Measurements from ENCODE around the gene CHRNB4. TPM values are rescaled to one million over a fixed set of nuclear protein-coding genes. Genes with fewer than 3 reads are reported as not detected.

Gene CHRNB4
- total RNA-seq, 1 donor from 2014 or later, result not detected

DNA sequence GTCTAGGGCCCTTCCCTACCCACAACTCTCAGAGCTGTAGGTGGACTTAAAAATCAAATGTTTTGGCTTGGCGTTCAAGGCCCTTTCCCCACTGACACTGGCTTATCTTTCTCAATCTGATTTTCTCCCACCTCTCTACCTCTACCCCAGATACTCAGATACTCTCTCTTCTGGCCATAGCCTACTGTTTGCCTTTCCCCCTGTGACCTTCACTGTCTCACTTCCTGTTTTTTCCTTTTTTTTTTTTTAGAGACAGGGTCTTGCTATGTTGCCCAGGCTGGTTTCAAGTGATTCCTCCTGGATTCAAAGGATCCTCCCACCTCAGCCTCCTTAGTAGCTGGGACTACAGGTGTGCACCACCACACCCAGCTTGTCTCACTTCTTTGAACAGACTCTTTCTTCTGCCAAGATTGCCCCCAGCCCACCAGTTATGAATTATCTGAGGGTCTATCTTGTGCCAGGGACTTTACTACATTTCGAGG lies 4.6 kb downstream of the CHRNB4 start:
- ChIA-PET CTCF (no interaction called here), POLR2A (no interaction called here)
- ATAC-seq (ENCODE audit: low read depth) (no peak), DNase-seq (no peak)
- no peak overlapping the region for H3K4me3 Mint-ChIP-seq
- intact Hi-C loops (cut with micrococcal nuclease), result no loop called here
- H3K27me3 Mint-ChIP-seq, result peaks cover 6% of the 10 kb centered on the region
- no peak for TF ChIP-seq CTCF (IDR thresholded peaks at IDR 0.05)
- peaks cover 8% of the 10 kb centered on the region for H3K9me3 Mint-ChIP-seq
- no peak overlapping the region for H3K27ac Mint-ChIP-seq
- no peaks in the 10 kb centered on the region for H3K36me3 Mint-ChIP-seq (ENCODE audit: low read depth)
- H3K4me1 Mint-ChIP-seq, result peaks cover 6% of the 10 kb centered on the region

DNA sequence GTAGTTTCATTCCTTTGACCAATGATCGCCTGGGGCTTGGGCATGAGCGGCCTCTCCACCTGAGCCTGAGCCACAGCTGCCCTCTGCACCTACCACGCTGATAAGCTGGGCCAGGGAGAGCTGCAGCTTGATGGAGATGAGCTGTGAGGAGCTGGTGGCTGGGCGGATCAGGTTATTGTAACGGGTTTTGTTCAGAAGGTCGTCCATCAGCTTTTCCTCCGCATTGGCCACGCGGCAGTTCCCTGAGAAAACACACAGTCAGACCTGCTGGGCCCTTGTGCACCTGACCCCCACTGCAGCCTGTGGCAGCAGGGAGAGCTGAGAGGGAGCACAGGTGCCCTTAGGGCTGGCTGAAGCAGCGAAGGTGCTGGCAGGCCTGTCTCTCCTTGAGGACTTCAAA lies 5.7 kb downstream of the CHRNB4 start:
- Mint-ChIP-seq H3K36me3 (ENCODE audit: low read depth) (no peaks in the 10 kb centered on the region), H3K9me3 (peaks cover 8% of the 10 kb centered on the region), H3K4me1 (no peaks in the 10 kb centered on the region), H3K27ac (no peak overlapping the region), H3K4me3 (no peak overlapping the region), H3K27me3 (peaks cover 3% of the 10 kb centered on the region)
- ChIA-PET POLR2A (no interaction called here), CTCF (no interaction called here)
- ATAC-seq (ENCODE audit: low read depth) (no peak), DNase-seq (no peak)
- intact Hi-C loops (cut with micrococcal nuclease), result no loop called here
- TF ChIP-seq CTCF (IDR thresholded peaks at IDR 0.05), result no peak

- peaks cover 8% of the 10 kb centered on the region for H3K9me3 Mint-ChIP-seq
- H3K27me3 Mint-ChIP-seq, result peaks cover 6% of the 10 kb centered on the region
- H3K4me1 Mint-ChIP-seq, result no peaks in the 10 kb centered on the region
- ChIA-PET CTCF (no interaction called here), POLR2A (no interaction called here)
- ATAC-seq (ENCODE audit: low read depth) (no peak), DNase-seq (no peak)
- no peak for TF ChIP-seq CTCF (IDR thresholded peaks at IDR 0.05)
- no peaks in the 10 kb centered on the region for H3K36me3 Mint-ChIP-seq (ENCODE audit: low read depth)
- H3K27ac Mint-ChIP-seq, result no peak overlapping the region
- no peak overlapping the region for H3K4me3 Mint-ChIP-seq
- intact Hi-C loops (cut with micrococcal nuclease), result no loop called here
Observed at GRCh38 chr15:78634210-78635145, 6.5 kb downstream of the CHRNB4 start.

- intact Hi-C loops (cut with micrococcal nuclease), result no loop called here
- POLR2A ChIA-PET, result interaction anchor here (0.9 kb wide), 1 partner anchor 93 kb away, joined by 4 read pairs; no protein-coding TSS in a partner anchor
- H3K4me1 Mint-ChIP-seq, result no peaks in the 10 kb centered on the region
- TF ChIP-seq CTCF (IDR thresholded peaks at IDR 0.05), result no peak
- no peak for DNase-seq
- H3K4me3 Mint-ChIP-seq, result no peak overlapping the region
- no peaks in the 10 kb centered on the region for H3K36me3 Mint-ChIP-seq (ENCODE audit: low read depth)
- CTCF ChIA-PET, result no interaction called here
- no peak for ATAC-seq (ENCODE audit: low read depth)
- H3K27me3 Mint-ChIP-seq, result peaks cover 13% of the 10 kb centered on the region
- peaks cover 8% of the 10 kb centered on the region for H3K9me3 Mint-ChIP-seq
- H3K27ac Mint-ChIP-seq, result no peak overlapping the region
Observed at GRCh38 chr15:78633348-78633747, 7.7 kb downstream of the CHRNB4 start.

GRCh38 chr15:78630886-78631633 lies 9.9 kb downstream of the CHRNB4 start:
- TF ChIP-seq CTCF (IDR thresholded peaks at IDR 0.05), result no peak
- H3K9me3 Mint-ChIP-seq, result peaks cover 8% of the 10 kb centered on the region
- no peaks in the 10 kb centered on the region for H3K36me3 Mint-ChIP-seq (ENCODE audit: low read depth)
- CTCF ChIA-PET, result no interaction called here
- DNase-seq (no peak), ATAC-seq (ENCODE audit: low read depth) (no peak)
- intact Hi-C loops (cut with micrococcal nuclease), result no loop called here
- H3K27me3 Mint-ChIP-seq, result peaks cover 22% of the 10 kb centered on the region
- H3K4me3 Mint-ChIP-seq, result no peak overlapping the region
- no peak overlapping the region for H3K27ac Mint-ChIP-seq
- POLR2A ChIA-PET, result no interaction called here
- no peaks in the 10 kb centered on the region for H3K4me1 Mint-ChIP-seq
